Hematopoietic multipotent progenitor cell treated with erythropoietin and hydrocortisone succinate and interleukin-3 and kit ligand, for 17 days (in vitro differentiated cells): ENCODE results near the gene SBNO2.

Experiments used
- DNase-seq: peaks from one replicate; pipeline ENCODE4 v3.0.0-alpha.2; 2015; ENCODE audit warnings: low spot score

Gene SBNO2

DNA sequence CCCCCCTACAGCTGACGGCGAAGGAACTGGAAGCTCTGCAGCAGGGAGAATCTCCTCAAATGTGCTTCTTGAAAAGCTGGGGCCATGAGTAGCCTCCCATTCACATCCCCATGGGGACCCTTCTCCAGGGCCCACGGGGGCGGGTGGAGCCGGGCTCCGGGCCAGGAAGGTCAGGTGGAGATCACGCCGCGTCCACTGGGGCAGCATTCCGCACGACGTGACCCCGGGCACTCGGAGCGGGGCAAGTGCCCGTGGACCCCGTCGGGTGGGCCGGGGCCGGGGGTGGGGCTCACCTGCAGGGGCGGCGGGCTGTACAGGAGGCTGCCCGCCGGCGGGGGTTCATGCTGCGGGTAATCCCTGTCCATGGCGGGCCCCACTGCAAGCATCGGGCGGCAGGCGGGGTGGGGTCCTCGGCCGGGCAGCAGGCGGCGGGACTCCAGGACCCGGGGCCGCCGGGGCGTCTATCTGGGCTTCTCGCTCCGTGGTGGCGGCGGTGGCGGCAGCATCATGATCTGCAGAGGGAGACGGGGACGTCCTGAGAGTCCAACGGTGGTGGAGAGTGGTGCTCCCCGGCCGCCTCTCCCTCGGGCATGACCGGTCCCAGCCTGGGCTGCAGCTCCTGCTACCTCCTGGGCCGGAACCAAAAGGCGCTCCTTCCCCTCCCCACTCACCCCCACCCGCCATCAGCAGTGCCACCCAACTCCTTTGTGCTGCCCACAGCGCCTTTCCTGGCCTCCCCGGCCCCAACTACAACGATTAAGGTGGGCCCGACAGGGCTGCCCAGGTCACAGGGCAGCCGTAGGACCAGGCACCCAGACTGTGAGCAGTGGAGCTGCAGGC lies 20.0 kb downstream of the SBNO2 start:
- no peak for DNase-seq

DNA sequence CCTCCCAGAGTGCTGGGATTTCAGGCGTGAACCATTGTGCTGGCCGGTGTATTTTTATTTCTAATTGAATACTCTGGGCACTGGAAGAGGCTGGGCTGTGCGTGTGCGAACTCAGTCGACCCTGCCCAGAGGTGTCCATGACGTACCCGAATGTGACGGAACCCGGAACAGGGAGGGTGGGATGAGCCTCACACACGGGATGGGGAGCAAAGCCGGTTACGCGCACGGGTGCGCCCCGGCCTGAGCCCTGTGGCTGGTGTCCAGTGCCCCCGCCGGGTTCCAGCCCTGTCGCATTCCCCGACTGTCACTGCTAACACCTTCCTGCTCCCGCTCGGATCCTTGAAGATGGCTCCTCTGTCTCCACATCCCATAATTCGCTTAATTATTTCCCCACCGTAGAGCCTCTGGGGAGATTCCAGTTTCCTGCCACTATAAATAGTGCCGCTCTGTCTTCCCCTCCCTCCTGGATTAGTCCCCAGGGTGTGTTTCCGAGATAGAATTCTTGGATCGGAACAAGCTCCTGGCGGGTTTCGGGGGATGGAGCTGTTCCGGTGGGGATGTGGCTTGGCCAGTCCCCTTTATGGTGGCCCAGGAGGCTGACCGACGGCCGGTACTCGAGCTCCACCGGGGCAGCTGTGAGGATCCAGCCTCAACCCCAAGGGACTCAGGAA lies 22.0 kb downstream of the SBNO2 start:
- no peak for DNase-seq

DNA sequence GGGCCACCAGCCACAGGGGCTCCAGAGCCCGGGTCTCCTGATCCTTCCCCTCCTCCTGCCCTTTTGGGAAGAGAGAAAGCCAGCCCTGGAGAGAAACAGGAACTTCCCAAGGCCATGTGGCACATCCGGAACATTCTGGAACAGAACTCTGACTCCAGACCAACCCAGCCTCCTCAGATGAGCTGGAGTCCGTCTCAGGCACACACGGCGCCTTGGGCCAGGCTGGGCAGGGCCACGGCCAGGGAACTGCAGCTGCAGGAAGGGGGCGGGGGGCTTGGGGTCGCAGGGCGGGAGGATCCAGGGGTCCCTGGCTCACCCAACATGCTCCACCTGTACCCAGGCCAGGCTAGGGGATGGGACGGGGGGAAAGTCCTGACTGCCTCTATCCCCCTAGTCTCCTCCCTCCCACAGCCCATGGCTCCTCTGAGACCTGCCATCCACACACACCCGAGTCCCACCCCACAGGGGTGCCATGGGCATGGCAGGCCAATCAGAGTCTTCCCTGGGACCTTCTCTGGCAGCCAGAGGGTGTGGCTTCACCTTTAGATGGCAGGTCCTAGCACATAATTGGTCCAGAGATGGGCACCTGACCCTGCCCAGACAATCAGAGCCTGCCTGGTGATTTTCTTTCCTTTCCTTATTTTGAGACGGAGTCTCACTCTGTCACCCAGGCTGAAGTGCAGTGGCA lies 22.9 kb downstream of the SBNO2 start:
- no peak for DNase-seq

DNA sequence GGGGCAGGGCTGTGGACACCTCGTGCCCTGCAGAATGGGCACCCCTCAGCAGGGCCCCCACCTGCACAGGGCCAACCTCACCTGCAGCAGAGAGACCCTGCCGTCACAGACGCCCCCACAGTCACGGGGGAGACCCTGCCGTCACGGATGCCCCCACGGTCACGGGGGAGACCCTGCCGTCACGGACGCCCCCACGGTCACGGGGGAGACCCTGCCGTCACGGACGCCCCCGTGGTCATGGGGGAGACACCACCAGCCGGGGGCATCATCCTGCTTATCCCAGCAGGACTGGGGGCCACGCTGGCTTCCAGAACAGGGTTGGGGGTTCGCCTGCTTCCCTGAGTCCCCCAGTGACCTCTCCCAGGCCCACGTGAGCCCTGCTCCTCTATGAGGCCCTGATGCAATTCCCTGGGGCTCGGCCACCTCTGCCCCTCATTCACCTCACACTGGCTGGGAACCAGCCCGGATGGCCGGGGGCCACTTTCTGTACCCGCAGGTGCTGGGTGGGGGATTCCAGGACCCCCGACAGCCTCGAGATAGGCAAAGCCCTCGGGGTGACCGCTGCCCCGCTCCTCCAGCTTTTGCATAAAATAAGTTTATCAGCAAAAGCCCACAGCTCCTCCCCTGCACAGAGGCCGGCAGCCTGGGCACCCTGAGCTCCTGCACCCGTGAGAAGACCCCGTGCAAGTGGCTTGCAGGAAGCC lies 23.6 kb downstream of the SBNO2 start:
- DNase-seq = no peak

DNA sequence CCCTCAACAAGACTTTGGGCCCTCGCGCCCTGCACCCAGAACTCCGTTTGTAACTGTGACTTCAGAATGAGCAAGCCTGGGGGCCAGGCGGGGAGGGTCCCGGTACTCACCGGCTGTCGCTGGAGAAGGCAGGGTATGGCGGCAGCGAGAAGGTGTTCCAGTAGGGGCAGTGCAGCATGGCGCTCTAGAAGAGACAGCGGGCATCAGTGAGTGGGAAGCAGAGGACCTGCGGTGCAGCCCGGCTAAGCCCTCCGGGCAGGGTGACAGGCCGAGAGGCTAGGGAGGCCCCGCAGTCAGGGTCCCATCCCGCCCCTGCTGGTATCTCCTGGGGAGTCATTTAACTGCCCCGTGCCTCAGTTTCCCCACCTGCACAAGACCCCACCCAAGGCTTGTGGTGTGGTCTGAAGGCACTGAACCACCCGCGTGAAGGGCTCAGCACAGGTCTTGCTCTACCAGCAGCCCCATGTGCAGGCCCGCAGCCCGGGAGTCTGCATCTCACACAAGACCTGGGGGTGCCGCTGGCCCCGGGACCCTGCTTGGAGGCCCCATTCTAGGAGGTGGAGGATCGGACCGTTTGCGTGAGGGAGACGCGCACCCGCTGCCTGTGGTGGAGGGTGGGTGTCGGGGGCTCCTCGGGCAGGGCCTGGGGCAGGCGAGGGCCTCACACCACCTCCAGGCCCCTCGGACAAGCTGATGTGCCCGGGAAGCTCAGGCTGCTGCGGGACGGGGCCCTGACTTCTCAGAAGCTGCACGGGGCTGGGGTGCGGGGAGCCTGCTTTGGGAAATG lies 24.6 kb downstream of the SBNO2 start:
- no peak for DNase-seq

DNA sequence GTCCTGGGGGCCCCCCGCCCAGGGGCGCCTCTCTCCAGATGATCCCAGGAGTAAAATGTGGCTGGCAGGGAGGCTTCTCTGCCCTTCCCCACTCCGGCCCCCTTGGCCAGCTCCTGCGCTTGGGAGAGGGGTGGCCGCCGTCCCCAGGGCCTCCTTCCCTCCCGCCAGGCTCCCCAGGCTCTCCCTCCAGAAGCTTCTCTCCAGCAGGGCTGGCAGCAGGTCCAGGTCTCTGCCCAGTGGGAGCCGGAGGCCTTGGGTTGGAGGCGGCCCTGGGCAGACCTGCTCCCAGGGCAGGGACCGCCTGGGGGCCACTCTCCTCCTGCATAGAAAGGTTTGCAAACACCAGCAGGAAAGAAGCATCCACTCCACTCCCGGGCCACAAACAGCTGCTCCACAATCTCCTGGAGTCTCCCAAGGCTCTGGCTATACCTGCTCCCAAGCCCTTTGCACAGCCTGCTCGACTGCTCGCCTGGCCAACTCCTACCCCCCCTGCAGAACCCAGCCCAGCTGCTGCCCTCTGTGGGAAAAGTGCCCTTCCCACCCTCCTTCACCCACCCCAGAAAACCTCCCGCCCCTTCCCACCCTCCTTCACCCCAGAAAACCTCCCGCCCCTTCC lies 26.0 kb downstream of the SBNO2 start:
- no peak for DNase-seq

DNA sequence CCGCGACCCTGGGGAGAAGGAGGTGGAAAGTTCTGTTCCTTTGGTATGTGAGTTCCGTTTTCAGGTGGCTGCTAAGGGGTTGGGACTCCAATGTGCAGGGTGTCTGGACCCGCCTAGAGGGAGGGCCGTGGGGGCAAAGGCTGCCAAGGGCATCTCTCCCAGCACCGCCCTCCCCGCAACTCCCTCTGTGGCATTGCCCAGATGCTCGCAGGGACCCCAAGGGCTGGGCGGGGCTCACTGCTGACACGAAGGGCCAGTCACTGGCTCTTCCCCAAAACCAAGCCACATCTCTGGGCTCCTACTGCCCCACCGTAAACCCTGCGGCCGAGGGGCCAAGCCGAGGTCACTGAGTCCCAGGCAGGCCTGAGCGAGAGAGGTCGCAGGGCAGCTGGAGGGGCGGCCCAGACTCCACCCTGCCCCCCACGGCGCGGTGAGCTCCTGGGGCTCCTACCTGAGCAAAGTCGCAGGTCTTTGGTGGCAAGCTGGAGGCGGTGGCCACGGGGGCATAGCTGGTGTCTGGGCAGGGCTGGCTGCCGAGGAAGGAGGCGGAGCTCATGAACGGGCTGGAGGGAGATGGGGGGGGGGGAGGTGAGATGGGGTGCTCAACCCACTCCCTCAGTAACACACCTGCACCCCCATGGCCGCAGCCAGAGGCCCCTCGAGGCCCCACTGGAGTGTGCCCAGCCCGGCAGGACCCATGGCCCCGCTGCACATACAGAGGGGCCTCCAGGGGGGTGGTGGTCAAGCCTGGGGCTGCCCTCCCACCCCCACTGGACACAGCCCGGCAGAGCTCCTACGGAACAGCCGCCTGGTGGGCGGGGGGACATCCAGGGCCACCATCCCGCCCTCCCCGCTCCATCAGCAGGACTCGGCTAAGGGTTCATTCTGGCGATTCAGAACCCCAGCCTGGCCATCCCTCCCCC lies 26.9 kb downstream of the SBNO2 start:
- no peak for DNase-seq

DNA sequence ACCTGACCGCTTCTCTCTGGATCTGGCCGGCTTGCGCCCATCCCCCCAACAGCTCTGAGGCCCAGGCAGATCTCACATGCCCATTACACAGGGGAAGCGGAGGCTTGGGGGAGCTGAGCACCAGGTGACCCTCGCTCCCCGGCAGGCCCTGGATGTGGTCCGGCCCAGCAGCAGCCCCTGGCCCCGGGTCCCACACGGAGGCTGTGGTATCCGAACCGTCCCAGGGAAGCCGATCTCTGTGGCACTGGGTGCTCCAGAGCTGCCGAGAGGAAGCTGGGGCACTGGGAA lies 27.7 kb downstream of the SBNO2 start:
- no peak for DNase-seq

DNA sequence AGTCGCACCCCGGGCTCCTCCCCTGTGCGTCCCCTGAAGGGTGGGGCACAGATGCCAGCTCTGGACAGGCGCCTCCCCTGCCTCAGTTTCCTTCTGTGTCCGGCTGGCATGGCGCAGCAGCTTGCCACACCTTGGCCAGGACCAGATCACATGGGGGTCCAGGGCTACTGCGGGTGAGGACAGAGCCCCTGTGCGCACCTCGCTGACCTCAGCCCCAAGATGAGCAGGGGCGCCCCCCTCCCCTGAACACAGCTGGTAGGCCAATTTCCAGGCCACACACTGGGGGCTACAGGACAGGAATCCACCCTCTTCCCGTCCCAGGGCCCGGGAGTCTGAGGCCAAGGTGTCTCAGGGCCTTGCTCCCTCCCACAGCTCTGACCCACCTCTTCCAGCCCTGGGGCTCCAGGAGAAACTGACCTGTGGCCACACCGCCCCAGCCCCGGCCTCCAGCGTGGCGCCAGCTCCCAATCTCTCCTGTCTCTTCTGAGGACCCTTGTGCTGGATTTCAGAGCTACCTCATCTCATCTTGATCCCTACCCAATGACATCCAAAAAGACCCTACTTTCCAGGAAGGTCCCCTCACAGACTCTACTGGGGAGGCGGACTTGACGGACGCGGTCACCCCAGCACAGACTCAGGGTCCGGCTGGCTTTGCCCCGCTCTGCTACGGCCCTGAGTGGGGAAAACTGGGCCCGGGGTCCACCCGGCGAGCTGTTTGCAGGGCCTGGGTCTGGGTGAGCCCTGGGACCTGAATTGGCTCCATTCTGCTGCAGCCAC lies 28.2 kb downstream of the SBNO2 start:
- no peak for DNase-seq

DNA sequence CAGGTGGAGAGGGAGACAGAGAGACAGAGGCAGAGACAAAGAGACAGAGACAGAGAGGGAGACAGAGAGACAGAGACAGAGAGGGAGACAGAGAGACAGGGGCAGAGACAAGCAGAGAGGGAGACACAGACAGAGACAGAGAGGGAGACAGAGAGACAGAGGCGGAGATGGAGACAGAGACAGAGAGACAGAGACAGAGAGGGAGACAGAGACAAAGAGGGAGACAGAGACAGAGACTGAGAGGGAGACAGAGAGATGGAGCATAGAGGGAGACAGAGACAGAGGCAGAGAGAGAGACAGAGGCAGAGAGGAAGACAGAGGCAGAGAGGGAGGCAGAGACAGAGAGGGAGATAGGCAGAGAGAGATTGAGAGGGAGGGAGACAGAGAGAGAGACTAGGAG lies 29.3 kb downstream of the SBNO2 start:
- no peak for DNase-seq

DNA sequence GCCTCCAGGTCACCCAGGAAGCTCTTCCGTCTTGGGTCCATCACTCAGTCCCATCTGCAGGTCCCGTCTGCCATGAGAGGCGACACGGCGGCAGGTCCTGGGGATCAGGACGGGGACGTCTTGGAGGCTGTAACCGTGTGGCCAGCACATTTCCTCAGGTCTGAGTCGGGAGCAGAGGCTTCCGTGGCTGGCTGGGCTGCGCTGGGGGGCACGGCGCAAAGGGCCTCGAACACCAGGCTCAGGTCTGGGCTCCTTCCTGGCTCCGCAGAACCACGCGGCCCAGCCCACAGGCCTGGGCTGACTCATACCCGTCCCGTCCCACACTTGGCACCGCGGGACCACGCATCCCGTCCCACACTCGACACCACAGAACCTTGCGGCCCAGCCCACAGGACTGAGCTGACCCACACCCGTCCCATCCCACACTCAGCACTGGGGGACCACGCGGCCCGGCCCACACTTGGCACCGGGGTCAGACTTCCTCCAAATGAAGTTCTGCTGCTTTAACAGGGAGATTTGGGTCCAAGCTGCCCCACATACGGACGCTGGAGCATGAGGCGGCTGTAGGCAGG lies 30.2 kb downstream of the SBNO2 start:
- DNase-seq = no peak

DNA sequence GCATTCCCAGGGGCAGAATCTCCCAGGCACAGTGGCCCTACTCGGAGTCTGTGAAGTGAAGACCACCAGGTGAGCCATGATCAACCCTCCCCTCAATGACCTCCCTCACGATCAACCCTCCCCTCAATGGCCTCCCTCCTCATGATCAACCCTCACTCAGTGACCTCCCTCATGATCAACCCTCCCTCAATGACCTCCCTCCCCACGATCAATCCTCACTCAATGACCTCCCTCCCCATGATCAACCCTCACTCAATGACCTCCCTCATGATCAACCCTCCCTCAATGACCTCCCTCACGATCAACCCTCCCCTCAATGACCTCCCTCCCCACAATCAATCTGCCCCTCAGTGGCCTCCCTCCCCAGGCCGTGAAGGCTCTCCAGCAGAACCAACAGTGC lies 32.1 kb downstream of the SBNO2 start:
- DNase-seq = no peak

DNA sequence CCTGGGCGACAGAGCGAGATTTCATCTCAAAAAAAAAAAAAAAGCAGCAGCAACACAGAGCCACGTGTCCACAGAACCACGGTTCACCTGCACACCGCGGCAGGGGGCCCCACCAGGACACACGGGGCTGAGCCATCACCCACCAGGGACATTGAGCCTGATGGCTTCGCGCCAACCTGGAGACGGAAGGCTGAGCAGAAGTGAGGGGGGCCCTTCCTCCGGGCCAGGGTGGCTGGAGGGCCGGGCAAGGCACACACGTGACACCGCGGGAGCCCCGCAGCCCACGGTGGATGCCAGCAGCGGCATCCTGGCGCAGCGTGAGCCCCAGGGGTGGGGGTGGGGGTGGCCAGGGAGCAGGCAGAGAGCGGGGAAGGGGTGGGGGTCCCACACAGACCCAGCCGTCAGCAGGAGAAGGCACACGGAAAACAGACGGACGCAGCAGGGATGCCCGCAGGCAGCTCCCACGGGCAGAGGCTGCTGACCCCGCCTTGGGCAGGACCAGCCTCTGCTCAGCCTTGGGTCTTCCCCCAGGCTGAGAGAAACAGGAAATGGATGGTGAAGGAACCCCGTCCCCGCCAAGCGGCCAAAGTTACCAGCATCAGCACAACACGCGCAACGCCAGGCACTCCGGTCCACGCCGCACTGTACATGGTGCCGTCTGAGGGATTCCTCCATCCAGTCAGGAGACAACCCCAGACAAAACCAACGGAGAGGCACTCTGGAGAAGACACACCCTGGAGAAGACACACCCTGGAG lies 33.6 kb downstream of the SBNO2 start:
- no peak for DNase-seq

DNA sequence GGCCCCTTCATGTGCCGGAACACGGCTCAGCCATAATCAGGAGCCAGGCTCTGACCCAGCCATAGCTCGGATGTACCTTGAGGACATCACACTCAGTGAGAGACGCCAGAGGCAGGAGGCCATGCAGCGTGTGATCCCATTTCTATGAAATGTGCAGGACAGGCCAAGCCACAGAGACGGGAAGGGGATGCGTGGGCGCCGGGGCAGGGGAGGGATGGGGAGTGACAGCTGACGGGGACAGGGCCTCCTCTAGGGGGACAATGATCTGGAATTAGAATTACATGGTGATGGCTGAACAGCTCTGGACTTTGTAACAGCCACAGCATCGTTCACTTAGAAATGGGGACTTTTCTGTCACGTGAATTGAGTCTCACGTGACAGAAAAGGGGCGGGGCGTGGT lies 34.9 kb downstream of the SBNO2 start:
- DNase-seq = no peak

DNA sequence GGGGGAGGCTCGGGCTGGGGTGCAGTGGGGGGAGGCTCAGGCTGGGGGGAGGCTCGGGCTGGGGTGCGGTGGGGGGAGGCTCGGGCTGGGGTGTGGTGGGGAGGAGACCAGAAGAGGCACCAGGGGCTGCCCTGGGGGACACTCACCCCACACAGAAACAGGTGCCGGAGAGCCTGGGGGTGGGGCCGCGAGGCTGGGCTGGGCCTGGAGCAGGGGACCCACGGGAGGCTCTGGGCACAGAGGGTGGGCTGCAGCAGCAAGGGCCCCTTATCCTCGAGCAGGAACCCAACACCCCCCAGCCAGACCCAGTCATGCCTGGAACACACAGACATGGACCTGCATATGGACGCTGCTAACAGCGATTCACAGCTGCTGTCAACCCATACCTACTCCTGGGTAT lies 35.9 kb downstream of the SBNO2 start:
- no peak for DNase-seq

DNA sequence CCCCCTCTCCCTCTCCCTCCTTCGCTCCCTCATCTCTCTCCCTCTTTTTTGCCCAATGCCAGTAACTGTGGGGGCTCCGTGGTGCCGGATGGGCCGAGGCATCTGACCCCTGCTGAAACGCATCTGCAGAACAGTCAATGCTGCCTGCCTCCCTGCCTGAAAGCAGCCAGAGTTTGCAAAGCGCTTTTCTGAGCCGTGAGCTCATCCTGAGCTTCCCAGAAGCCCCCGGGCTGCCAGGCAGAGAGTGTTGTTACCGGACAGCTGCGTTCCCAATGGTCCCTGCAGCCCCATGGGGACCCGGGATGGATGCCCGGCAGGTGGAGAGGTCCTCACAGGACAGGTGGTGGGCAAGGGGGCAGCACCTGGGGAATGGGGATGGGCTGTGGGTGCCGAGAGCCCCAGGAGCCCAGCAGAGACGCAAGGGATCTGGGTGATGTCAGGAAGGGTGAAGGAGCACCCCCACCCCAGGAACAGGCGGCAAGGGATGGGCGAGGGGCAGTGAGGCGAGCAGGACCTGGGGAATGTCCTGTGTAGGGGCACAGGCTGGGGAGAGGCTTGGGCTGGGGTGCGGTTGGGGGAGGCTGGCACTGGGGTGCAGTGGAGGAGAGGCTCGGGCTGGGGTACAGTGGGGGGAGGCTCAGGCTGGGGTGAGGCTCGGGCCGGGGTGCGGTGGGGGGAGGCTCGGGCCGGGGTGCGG lies 37.3 kb downstream of the SBNO2 start:
- no peak for DNase-seq

DNA sequence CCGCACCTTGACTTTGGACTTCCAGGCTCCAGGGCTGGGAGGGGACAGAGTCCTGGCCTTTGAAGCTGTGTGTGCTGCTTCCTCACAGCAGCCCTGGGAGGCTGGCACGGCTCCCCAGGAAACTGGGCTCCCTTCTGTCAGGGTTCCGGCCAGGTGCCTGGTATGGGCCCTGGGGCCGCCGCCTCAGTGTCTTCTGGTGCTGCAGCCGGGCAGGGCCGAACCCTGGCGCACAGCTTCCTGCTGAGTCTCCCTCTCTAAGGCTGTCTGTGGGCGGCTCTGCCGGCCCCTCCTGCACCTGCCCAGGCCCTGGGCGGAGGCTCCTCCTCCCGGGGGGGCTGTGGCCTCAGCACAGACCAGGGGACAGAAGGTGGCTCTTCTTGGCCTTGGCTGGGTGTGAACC lies 37.9 kb downstream of the SBNO2 start:
- no peak for DNase-seq

DNA sequence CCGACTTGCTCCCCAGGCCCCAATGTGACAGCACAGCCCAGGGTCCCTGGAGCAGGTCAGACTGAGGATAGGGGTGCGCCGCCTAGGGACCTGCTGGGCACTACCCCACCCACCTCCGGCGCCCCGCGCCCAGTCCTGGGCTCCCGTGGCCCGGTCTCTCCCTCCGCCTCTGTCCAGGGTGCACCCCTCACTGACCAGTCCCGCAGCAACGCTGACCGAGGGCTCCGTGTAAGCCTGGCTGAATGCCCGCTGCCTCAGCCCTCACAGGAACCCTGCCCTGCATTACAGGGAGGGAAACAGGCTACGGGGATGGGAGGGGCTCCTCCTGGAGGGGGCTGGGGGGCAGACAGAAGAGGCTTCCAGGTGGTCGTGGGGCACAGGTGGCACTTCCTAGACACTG lies 38.6 kb downstream of the SBNO2 start:
- no peak for DNase-seq
